ENCODE measurements around the gene LRFN4.

Gene LRFN4

GRCh38 chr11:66864172-66864901 lies 7.5 kb downstream of the LRFN4 start:
- no peak for ATAC-seq
- TF ChIP-seq BACH2 (CRISPR knock-in tag; IDR thresholded peaks at IDR 0.05; ENCODE audit: borderline replicate concordance): no peak
- TF ChIP-seq GLIS3 (CRISPR knock-in tag; IDR thresholded peaks at IDR 0.05): no peak
- TF ChIP-seq CSDC2 (CRISPR knock-in tag; IDR thresholded peaks at IDR 0.05): no peak
- no peak for TF ChIP-seq TOX (CRISPR knock-in tag; IDR thresholded peaks at IDR 0.05; ENCODE audit: borderline replicate concordance)
- TF ChIP-seq ZFP30 (CRISPR knock-in tag; IDR thresholded peaks at IDR 0.05): no peak
- TF ChIP-seq POU6F1 (CRISPR knock-in tag; IDR thresholded peaks at IDR 0.05; ENCODE audit: borderline replicate concordance, low read depth): no peak
- no peak for TF ChIP-seq PATZ1 (CRISPR knock-in tag; IDR thresholded peaks at IDR 0.05; ENCODE audit: borderline replicate concordance)
- no peak for TF ChIP-seq TCF4 (CRISPR knock-in tag; IDR thresholded peaks at IDR 0.05; ENCODE audit: borderline replicate concordance)
- TF ChIP-seq CSRNP3 (CRISPR knock-in tag; IDR thresholded peaks at IDR 0.05): no peak

- no peak for TF ChIP-seq ZC3H10 (CRISPR knock-in tag; IDR thresholded peaks at IDR 0.05)
- no peak for TF ChIP-seq TOX (CRISPR knock-in tag; IDR thresholded peaks at IDR 0.05; ENCODE audit: borderline replicate concordance)
- TF ChIP-seq ZFP30 (CRISPR knock-in tag; IDR thresholded peaks at IDR 0.05): no peak
- no peak for TF ChIP-seq PATZ1 (CRISPR knock-in tag; IDR thresholded peaks at IDR 0.05; ENCODE audit: borderline replicate concordance)
- no peak for TF ChIP-seq POU6F1 (CRISPR knock-in tag; IDR thresholded peaks at IDR 0.05; ENCODE audit: borderline replicate concordance, low read depth)
- no peak for TF ChIP-seq ZFP3 (CRISPR knock-in tag; IDR thresholded peaks at IDR 0.05)
- no peak for TF ChIP-seq RARB (CRISPR knock-in tag; IDR thresholded peaks at IDR 0.05)
- TF ChIP-seq CREB5 (CRISPR knock-in tag; IDR thresholded peaks at IDR 0.05; ENCODE audit: low read depth): no peak
- no peak for TF ChIP-seq ZNF565 (CRISPR knock-in tag; conservative IDR thresholded peaks at IDR 0.05; ENCODE audit: low read depth)
- no peak for TF ChIP-seq BACH2 (CRISPR knock-in tag; IDR thresholded peaks at IDR 0.05; ENCODE audit: borderline replicate concordance)
- no peak for TF ChIP-seq TSHZ2 (CRISPR knock-in tag; IDR thresholded peaks at IDR 0.05)
- no peak for TF ChIP-seq ZNF8 (CRISPR knock-in tag; IDR thresholded peaks at IDR 0.05)
- TF ChIP-seq SNAI2 (CRISPR knock-in tag; IDR thresholded peaks at IDR 0.05): no peak
- TF ChIP-seq OSR1 (CRISPR knock-in tag; IDR thresholded peaks at IDR 0.05): no peak
- TF ChIP-seq PPARA (CRISPR knock-in tag; IDR thresholded peaks at IDR 0.05; ENCODE audit: borderline replicate concordance): no peak
- TF ChIP-seq CSDC2 (CRISPR knock-in tag; IDR thresholded peaks at IDR 0.05): no peak
- no peak for TF ChIP-seq ZNF70 (CRISPR knock-in tag; IDR thresholded peaks at IDR 0.05)
- TF ChIP-seq GLIS3 (CRISPR knock-in tag; IDR thresholded peaks at IDR 0.05): no peak
- no peak; the same call in 2 of the 3 replicates for ATAC-seq
Measured at GRCh38 chr11:66864924-66865697, 8.2 kb downstream of the LRFN4 start.

Measured in SK-N-SH treated with all-trans-retinoic acid at 6 μM for 48 hours (cell line).